Pancreas (tissue), 10 donors: ENCODE results near the gene SNAPC4. TPM values are rescaled to one million over a fixed set of nuclear protein-coding genes. Genes with fewer than 3 reads are reported as not detected.

Experiments used
- ATAC-seq, 4 donors: fragments of 200-7000 bp; cut with Tn5 transposase; one replicate each; pipeline versions ENCODE4 v1.8.0 to v1.9.1; 2020; ENCODE audit warnings: mild to moderate bottlenecking in 4 of 4, moderate library complexity in 4 of 4
- DNase-seq, 6 donors: peaks; one replicate each; pipeline ENCODE4 v3.0.0-alpha.2; 2020
- FAIRE-seq: peaks from 2 replicates; lab custom pipeline; 2012; peaks lifted over from hg19 to GRCh38; lab: Jason Lieb, UNC
- H3K27ac ChIP-seq, 4 donors: fragments of 200-600 bp; sonication (generic); 1 replicate in 3 of 4; 2 replicates in 1 of 4; pipeline versions ENCODE4 v1.5.0 to v1.8.0; 2020
- H3K27me3 ChIP-seq, 4 donors: fragments of 200-600 bp; one replicate each; pipeline ENCODE4 v1.8.0; 2021
- H3K36me3 ChIP-seq, 3 donors: fragments of 200-600 bp; sonication (generic) in 1 of 3; one replicate each; pipeline versions ENCODE4 v1.5.0 to v1.8.0; 2020 to 2021
- H3K4me1 ChIP-seq, 3 donors: fragments of 200-600 bp; one replicate each; pipeline ENCODE4 v1.8.0; 2021
- H3K4me3 ChIP-seq, 4 donors: fragments of 200-600 bp; sonication (generic) in 2 of 4; one replicate each; pipeline versions ENCODE4 v1.5.0 to v1.8.0; 2020 to 2021
- H3K9me3 ChIP-seq, 4 donors: fragments of 200-600 bp; one replicate each; pipeline ENCODE4 v1.8.0; 2021
- WGBS, 2 donors: extraction: QIAGEN DNeasy Blood & Tissue Kit; methylation state at CpG; one replicate each; pipeline ENCODE4 v1.1.7; 2013; 5-methylcytosine and 5-hydroxymethylcytosine counted together
- intact Hi-C, 3 donors: fragments of 100-400 bp; cut with DNase I; formaldehyde crosslinking; loops; one replicate each; pipeline versions ENCODE4 v1.11.1 to v1.14.2; 2022
- polyA plus RNA-seq, 2 donors: library from polyadenylated mRNA; stranded (reverse); fragments of 200-250 nt; gene quantifications; one replicate each; pipeline ENCODE4 v1.2.3, GENCODE V29; 2013
- total RNA-seq, 6 donors: library from RNA; stranded (reverse); fragmentation: NEBNext Ultra II Directional in 4 of 6; extraction: Animal tissue kit (Norgen Biotek cat#: 25700) in 4 of 6; gene quantifications; one replicate each; pipeline versions ENCODE4 v1.2.1 to v1.2.4, GENCODE V29; 2021 to 2023
- TF ChIP-seq, protein P1 (sequence below), 4 donors: fragments of 200-600 bp; sonication (generic) in 3 of 4; IDR thresholded peaks; one replicate each; pipeline versions ENCODE4 v1.5.0 to v1.8.0; 2021; ENCODE audit warnings: antibody characterized with exemption in 4 of 4
- donor health status: healthy with polysubstance abuse.
- donor health status: DM: no; HTN: no; CAD: no; lungs with moderate emphysema.
- donor health status: DM: no; HTN: no; CAD: no.
- donor health status: control.
- donor health status: control.
- donor health status: Bipolar disorder and iron deficiency.
- donor health status: DM: yes; HTN: yes; CAD: no.
- donor health status: DM: no; HTN: no; CAD: no.
- donor health status: DM: no; HTN: no; CAD: no.
- donor health status: DM: yes; HTN: yes; CAD: no.

The SNAPC4 gene
- total and polyA plus RNA-seq, 8 donors, result 3.8 to 22.0 (median 5.2) TPM

DNA sequence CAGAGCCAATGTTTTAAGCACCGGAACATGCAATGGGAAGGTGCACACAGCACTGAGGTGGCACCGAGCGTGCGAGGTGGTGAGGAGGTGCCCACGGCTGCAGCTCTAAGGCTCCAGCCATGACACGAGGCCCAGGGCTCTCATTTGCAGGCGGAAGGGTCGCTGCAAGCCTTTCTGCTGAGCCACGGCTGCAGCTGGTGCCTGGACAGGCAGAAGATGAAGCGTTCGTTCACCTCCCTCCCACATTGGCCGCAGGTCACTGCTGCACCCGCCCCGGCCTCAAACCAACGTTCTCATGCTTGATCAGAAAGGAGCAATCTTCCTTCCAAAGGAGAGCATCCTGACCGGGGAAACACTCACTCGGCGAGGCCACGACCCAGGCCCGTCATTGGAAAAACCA, 44.1 kb upstream of the SNAPC4 start:
- no peak for FAIRE-seq
- TF ChIP-seq, protein P1, sequence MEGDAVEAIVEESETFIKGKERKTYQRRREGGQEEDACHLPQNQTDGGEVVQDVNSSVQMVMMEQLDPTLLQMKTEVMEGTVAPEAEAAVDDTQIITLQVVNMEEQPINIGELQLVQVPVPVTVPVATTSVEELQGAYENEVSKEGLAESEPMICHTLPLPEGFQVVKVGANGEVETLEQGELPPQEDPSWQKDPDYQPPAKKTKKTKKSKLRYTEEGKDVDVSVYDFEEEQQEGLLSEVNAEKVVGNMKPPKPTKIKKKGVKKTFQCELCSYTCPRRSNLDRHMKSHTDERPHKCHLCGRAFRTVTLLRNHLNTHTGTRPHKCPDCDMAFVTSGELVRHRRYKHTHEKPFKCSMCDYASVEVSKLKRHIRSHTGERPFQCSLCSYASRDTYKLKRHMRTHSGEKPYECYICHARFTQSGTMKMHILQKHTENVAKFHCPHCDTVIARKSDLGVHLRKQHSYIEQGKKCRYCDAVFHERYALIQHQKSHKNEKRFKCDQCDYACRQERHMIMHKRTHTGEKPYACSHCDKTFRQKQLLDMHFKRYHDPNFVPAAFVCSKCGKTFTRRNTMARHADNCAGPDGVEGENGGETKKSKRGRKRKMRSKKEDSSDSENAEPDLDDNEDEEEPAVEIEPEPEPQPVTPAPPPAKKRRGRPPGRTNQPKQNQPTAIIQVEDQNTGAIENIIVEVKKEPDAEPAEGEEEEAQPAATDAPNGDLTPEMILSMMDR (IDR thresholded peaks at IDR 0.05), result no peak
- intact Hi-C loops, result no loop called here
- Histone ChIP-seq H3K4me1 (no peaks in the 10 kb centered on the region), H3K36me3 (peaks cover 3 to 71% (median 37%) of the 10 kb centered on the region in 3 donors), H3K4me3 (no peak overlapping the region), H3K9me3 (no peaks in the 10 kb centered on the region), H3K27me3 (no peaks in the 10 kb centered on the region), H3K27ac (no peak overlapping the region)
- no peak for DNase-seq
- ATAC-seq, result no peak
- 90 to 92% methylated on average over 20 of the region's 20 CpGs for WGBS, 2 donors

DNA sequence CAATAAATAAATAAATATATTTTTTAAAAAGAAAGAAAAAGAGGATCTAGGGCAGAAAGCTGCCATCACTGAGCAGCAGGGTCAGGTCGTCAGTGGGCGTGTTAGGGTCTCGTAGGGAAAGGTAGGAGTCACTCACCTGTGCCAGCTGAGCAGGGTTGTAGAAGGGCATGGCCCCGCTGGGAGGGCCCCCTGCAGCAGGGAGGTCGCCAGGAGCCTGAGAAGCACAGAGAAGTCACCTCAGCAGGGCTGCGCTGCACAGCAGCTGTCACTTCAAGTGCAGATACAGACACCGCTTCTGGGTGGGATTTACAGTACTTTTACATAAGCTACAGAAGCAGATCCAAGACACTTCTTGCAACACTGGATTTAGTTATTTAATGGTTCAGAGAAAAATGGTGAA, 43.7 kb upstream of the SNAPC4 start:
- H3K4me1 ChIP-seq, result no peaks in the 10 kb centered on the region
- DNase-seq (no peak), FAIRE-seq (no peak), ATAC-seq (no peak)
- no peak overlapping the region for H3K4me3 ChIP-seq
- H3K27ac ChIP-seq, result no peak overlapping the region
- H3K27me3 ChIP-seq, result no peaks in the 10 kb centered on the region
- peaks cover 3 to 67% (median 34%) of the 10 kb centered on the region in 3 donors for H3K36me3 ChIP-seq
- intact Hi-C loops, result no loop called here
- 93 to 98% methylated on average over 7 of the region's 7 CpGs for WGBS, 2 donors
- no peaks in the 10 kb centered on the region for H3K9me3 ChIP-seq
- TF ChIP-seq, protein P1 (IDR thresholded peaks at IDR 0.05), result no peak

DNA sequence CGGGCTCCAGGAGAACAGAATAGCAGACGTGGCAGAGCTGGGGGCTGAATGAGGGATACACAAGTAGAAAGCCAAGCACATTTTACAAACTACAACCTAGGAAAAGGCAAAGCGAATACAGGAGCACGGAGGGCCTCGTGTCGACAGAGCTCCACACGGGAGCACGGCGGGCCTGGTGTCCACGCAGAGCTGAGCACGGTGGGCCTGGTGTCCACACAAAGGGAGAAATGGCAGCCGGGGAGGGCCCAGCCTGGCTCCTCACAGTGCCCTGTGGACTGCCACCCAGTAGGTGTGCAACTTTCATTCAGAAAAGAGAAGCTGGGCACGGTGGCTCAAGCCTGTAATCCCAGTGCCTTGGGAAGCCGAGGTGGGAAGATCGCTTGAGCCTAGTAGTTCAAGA, 43.1 kb upstream of the SNAPC4 start:
- DNase-seq, result no peak
- H3K27me3 ChIP-seq, result no peaks in the 10 kb centered on the region
- H3K36me3 ChIP-seq, result peaks cover 3 to 66% (median 34%) of the 10 kb centered on the region in 3 donors
- TF ChIP-seq, protein P1 (IDR thresholded peaks at IDR 0.05), result no peak
- 94 to 98% methylated on average over 13 to 15 of the region's 15 CpGs for WGBS, 2 donors
- ATAC-seq, result no peak
- peaks cover 0 to 1% (median under 1%) of the 10 kb centered on the region in 3 donors for H3K4me1 ChIP-seq
- no peak for FAIRE-seq
- H3K27ac ChIP-seq, result no peak overlapping the region
- no peak overlapping the region for H3K4me3 ChIP-seq
- no peaks in the 10 kb centered on the region for H3K9me3 ChIP-seq
- intact Hi-C loops, result no loop called here

DNA sequence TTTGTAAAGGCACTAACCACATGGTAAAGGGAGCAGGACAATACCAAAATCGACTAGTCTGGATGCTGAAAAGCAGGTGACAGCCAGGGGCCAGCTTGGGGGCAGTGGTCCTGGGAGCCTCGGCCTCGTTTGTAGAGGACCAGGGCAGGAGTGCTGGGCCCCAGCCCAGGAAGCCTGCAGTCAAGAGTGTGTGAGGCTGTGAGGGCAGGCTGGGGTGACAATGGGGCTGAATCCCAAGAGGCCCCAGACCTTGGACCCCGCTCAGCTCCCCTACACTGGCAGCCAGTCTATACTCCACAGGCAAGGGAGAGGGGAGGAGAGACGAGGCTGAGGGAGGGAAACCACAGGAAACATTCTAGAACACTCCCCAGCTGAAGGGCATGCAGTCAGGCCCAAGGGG, 42.3 kb upstream of the SNAPC4 start:
- intact Hi-C loops, result no loop called here
- no peak overlapping the region for H3K4me3 ChIP-seq
- H3K27ac ChIP-seq, result no peak overlapping the region
- ATAC-seq (no peak), FAIRE-seq (no peak), DNase-seq (no peak)
- no peaks in the 10 kb centered on the region for H3K9me3 ChIP-seq
- peaks cover 0 to 9% (median 5%) of the 10 kb centered on the region in 3 donors for H3K4me1 ChIP-seq
- peaks cover 3 to 58% (median 30%) of the 10 kb centered on the region in 3 donors for H3K36me3 ChIP-seq
- no peaks in the 10 kb centered on the region for H3K27me3 ChIP-seq
- TF ChIP-seq, protein P1 (IDR thresholded peaks at IDR 0.05), result no peak
- WGBS, 2 donors, result 83 to 86% methylated on average over 5 of the region's 5 CpGs

DNA sequence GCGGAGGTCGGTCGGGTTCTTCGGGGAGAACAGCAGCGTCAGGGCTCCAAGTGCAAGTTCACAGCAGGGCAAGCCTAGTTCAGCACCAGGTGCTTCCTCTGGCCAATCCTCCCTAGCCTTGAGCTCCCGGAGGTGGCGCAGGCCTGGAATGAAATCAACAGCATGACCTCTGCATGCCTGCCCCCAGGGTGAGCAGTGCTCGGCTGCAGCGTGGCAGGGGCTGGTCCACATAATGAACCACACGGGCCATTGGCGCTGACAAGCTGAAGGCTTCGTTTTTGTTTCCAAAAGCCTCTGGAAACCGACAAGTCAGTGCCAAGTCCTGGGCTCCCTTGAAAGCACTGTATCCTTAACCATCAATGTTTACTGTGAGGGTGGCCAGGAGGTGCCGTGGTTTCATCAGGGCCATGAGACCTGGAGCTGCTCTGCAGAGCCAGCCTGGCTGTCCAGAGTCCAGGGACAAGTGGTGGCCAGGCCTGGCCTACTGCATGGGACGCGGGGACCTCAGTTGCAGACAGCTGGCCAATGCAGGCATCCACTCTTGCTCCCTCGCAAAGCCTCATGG, 41.8 kb upstream of the SNAPC4 start:
- Histone ChIP-seq H3K9me3 (no peaks in the 10 kb centered on the region), H3K4me3 (no peak overlapping the region), H3K27me3 (no peaks in the 10 kb centered on the region), H3K27ac (no peak overlapping the region), H3K4me1 (peaks cover 0 to 14% (median 5%) of the 10 kb centered on the region in 3 donors), H3K36me3 (peaks cover 3 to 53% (median 25%) of the 10 kb centered on the region in 3 donors)
- TF ChIP-seq, protein P1 (IDR thresholded peaks at IDR 0.05), result no peak
- no peak for ATAC-seq
- no peak for FAIRE-seq
- no peak for DNase-seq
- 77 to 83% methylated on average over 17 of the region's 17 CpGs for WGBS, 2 donors
- intact Hi-C loops, result no loop called here
